Panc1 (cell line): ENCODE results near the gene CNOT6L. TPM values are rescaled to one million over a fixed set of nuclear protein-coding genes. Genes with fewer than 3 reads are reported as not detected.

Experiments
- ATAC-seq: fragments of 200-7000 bp; cut with Tn5 transposase; 2 replicates; pipeline ENCODE4 v1.9.1; 2020; ENCODE audit warnings: mild to moderate bottlenecking, moderate library complexity
- BruUV-seq: library from RNA; stranded (reverse); fragments of 400-500 nt; replicated peaks from 2 replicates; lab custom pipeline; 2021; lab: Mats Ljungman, UMichigan
- CTCF ChIA-PET: fragments of 300-600 bp; sonication (Branson Sonifier 250); formaldehyde crosslinking; loops from one replicate; lab custom pipeline; 2022; ENCODE audit warnings: antibody characterized with exemption; lab: Charles Lee
- POLR2A ChIA-PET: fragments of 300-600 bp; sonication (Branson Sonifier 250); formaldehyde crosslinking; loops from one replicate; lab custom pipeline; 2022; ENCODE audit warnings: antibody characterized with exemption; lab: Charles Lee
- DNase-seq: peaks from one replicate; pipeline ENCODE4 v3.0.0-alpha.2; 2010; ENCODE audit warnings: low read depth, low spot score
- H3K27ac ChIP-seq: 2 replicates; pipeline ENCODE4 v1.5.1; 2011; ENCODE audit warnings: mild to moderate bottlenecking, low read length, inconsistent platforms
- H3K27me3 ChIP-seq: fragments of 200-500 bp; sonication (Bioruptor generic); 2 replicates; pipeline ENCODE4 v1.6.0; 2014; ENCODE audit warnings: low read length, inconsistent platforms; ENCODE audit not compliant: control insufficient read depth, insufficient read depth
- H3K36me3 ChIP-seq: fragments of 200-500 bp; sonication (Bioruptor generic); 2 replicates; pipeline ENCODE4 v1.5.1; 2014; ENCODE audit warnings: inconsistent platforms, mild to moderate bottlenecking, low read length, moderate library complexity; ENCODE audit not compliant: control insufficient read depth, insufficient read depth
- H3K4me1 ChIP-seq: 2 replicates; pipeline ENCODE4 v1.5.1; 2011; ENCODE audit warnings: inconsistent platforms, mild to moderate bottlenecking, low read length, moderate library complexity; ENCODE audit not compliant: control insufficient read depth, insufficient read depth
- H3K4me3 ChIP-seq, 2 experiments: 2 replicates each; pipeline ENCODE4 v1.5.1; 2011 to 2012; ENCODE audit warnings: low read depth in 2 of 2, low read length in 2 of 2, mild to moderate bottlenecking in 2 of 2, inconsistent platforms in 1 of 2, moderate library complexity in 1 of 2
- H3K9me3 ChIP-seq: fragments of 200-500 bp; sonication (Bioruptor generic); 2 replicates; pipeline ENCODE4 v1.5.1; 2014; ENCODE audit warnings: low read depth, mild to moderate bottlenecking, inconsistent platforms, low read length, moderate library complexity; ENCODE audit not compliant: control insufficient read depth, insufficient read depth
- CTCF ChIP-seq: fragments of 450-650 bp; IDR thresholded peaks from 2 replicates; pipeline ENCODE4 v1.5.1; 2017; ENCODE audit warnings: mild to moderate bottlenecking
- POLR2AphosphoS5 ChIP-seq: IDR thresholded peaks from 2 replicates; pipeline ENCODE4 v1.6.1; 2012; ENCODE audit warnings: mild to moderate bottlenecking, low read depth, low read length, moderate library complexity
- SIN3A ChIP-seq: IDR thresholded peaks from 2 replicates; pipeline ENCODE4 v1.6.1; 2012; ENCODE audit warnings: low read depth, mild to moderate bottlenecking, low read length, moderate library complexity, borderline replicate concordance; ENCODE audit not compliant: insufficient read depth
- TCF7L2 ChIP-seq: IDR thresholded peaks from 2 replicates; pipeline ENCODE4 v1.6.1; 2011; ENCODE audit warnings: mild to moderate bottlenecking, low read depth, low read length, inconsistent platforms
- in situ Hi-C: cut with HindIII; loops from 2 replicates; pipeline ENCODE4 v1.10.0; 2016; ENCODE audit warnings: low sequenced_read_pairs, low pct_unique_long_range_greater_than_20kb
- intact Hi-C: fragments of 100-400 bp; cut with micrococcal nuclease; formaldehyde crosslinking; loops from one replicate; pipeline ENCODE4 v1.10.0; 2022; ENCODE audit not compliant: unreplicated experiment
- total RNA-seq: library from RNA; stranded (reverse); gene quantifications from one replicate; pipeline ENCODE4 v1.2.1, GENCODE V29; 2021; ENCODE audit not compliant: unreplicated experiment
- TF ChIP-seq, protein P1 (sequence below), 2 experiments: IDR thresholded peaks; 2 replicates each; pipeline ENCODE4 v1.6.1; 2011 to 2012; ENCODE audit warnings: low read depth in 2 of 2, control low read depth in 1 of 2, low read length in 1 of 2, mild to moderate bottlenecking in 1 of 2, moderate library complexity in 1 of 2; ENCODE audit not compliant: insufficient read depth in 1 of 2

The CNOT6L gene
- total RNA-seq, 1 experiment from 2014 or later, result 18.3 TPM

DNA sequence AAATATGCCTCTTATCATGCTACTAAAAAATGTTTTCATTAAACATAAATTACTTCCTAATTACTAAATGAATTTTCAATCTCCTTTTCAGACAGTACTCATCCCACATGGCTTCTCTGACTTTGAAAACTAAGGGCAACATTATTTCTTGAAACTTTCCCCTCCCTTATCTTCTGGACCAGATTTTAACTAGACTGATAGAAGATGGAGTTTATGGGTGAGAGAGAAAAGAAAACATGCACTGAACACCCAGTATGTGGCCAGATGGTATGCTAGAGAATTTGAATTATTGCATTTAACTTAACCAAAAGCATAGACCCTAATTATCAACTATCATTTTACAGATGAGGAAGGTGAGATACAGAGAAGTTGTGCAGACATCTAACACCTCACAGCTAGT, 16.8 kb downstream of the CNOT6L start:
- no peak for DNase-seq
- no peaks in the 10 kb centered on the region for H3K27me3 ChIP-seq
- intact Hi-C loops, result no loop called here
- CTCF ChIA-PET, result no interaction called here
- H3K9me3 ChIP-seq, result no peaks in the 10 kb centered on the region
- H3K4me3 ChIP-seq, result no peak overlapping the region
- in situ Hi-C loops, result no loop called here
- no peak overlapping the region for H3K27ac ChIP-seq
- POLR2A ChIA-PET, result no interaction called here
- no TSS peak for BruUV-seq
- H3K4me1 ChIP-seq, result no peaks in the 10 kb centered on the region
- no peaks in the 10 kb centered on the region for H3K36me3 ChIP-seq
- no peak for TF ChIP-seq SIN3A
- no peak for TF ChIP-seq TCF7L2
- no peak for TF ChIP-seq CTCF
- TF ChIP-seq, protein P1, sequence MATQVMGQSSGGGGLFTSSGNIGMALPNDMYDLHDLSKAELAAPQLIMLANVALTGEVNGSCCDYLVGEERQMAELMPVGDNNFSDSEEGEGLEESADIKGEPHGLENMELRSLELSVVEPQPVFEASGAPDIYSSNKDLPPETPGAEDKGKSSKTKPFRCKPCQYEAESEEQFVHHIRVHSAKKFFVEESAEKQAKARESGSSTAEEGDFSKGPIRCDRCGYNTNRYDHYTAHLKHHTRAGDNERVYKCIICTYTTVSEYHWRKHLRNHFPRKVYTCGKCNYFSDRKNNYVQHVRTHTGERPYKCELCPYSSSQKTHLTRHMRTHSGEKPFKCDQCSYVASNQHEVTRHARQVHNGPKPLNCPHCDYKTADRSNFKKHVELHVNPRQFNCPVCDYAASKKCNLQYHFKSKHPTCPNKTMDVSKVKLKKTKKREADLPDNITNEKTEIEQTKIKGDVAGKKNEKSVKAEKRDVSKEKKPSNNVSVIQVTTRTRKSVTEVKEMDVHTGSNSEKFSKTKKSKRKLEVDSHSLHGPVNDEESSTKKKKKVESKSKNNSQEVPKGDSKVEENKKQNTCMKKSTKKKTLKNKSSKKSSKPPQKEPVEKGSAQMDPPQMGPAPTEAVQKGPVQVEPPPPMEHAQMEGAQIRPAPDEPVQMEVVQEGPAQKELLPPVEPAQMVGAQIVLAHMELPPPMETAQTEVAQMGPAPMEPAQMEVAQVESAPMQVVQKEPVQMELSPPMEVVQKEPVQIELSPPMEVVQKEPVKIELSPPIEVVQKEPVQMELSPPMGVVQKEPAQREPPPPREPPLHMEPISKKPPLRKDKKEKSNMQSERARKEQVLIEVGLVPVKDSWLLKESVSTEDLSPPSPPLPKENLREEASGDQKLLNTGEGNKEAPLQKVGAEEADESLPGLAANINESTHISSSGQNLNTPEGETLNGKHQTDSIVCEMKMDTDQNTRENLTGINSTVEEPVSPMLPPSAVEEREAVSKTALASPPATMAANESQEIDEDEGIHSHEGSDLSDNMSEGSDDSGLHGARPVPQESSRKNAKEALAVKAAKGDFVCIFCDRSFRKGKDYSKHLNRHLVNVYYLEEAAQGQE (IDR thresholded peaks at IDR 0.05; ENCODE audit: insufficient read depth in 1 of 2, low read depth in 2 of 2, low read length in 1 of 2), result no peak
- TF ChIP-seq POLR2AphosphoS5, result no peak
- ATAC-seq, result no peak

GRCh38 chr4:77801260-77801608, 17.9 kb downstream of the CNOT6L start:
- BruUV-seq, result no TSS peak
- ChIA-PET CTCF (no interaction called here), POLR2A (no interaction called here)
- H3K4me1 ChIP-seq, result no peaks in the 10 kb centered on the region
- in situ Hi-C loops, result no loop called here
- DNase-seq (no peak), ATAC-seq (no peak)
- no peaks in the 10 kb centered on the region for H3K27me3 ChIP-seq
- no peak overlapping the region for H3K27ac ChIP-seq
- TF ChIP-seq SIN3A, result no peak
- no peak for TF ChIP-seq CTCF
- no peak for TF ChIP-seq TCF7L2
- H3K36me3 ChIP-seq, result no peaks in the 10 kb centered on the region
- no peaks in the 10 kb centered on the region for H3K9me3 ChIP-seq
- intact Hi-C loops, result no loop called here
- H3K4me3 ChIP-seq, result no peak overlapping the region
